H1 (cell line): ENCODE results near the gene PLB1. TPM values are rescaled to one million over a fixed set of nuclear protein-coding genes. Genes with fewer than 3 reads are reported as not detected.

Source experiments
- CTCF ChIA-PET: fragments of 300-600 bp; sonication (Branson Sonifier 250); formaldehyde crosslinking; loops from one replicate; lab custom pipeline; 2021; ENCODE audit not compliant: partially characterized antibody; lab: Charles Lee
- POLR2A ChIA-PET: fragments of 300-600 bp; sonication (Branson Sonifier 250); formaldehyde crosslinking; loops from one replicate; lab custom pipeline; 2021; ENCODE audit warnings: inconsistent platforms; ENCODE audit not compliant: partially characterized antibody; lab: Charles Lee
- DNase-seq, 2 experiments: peaks; one replicate each; pipeline versions ENCODE4 v3.0.0 to v3.0.0-alpha.2; 2010 to 2022; ENCODE audit warnings: low spot score in 2 of 2, low read depth in 1 of 2, mixed read lengths in 1 of 2
- FAIRE-seq: peaks from 2 replicates; lab custom pipeline; 2011; peaks lifted over from hg19 to GRCh38; lab: Jason Lieb, UNC
- H2AFZ ChIP-seq: 2 replicates; pipeline ENCODE4 v1.8.1; 2012; ENCODE audit warnings: low read length, inconsistent platforms
- H2AK5ac ChIP-seq: 2 replicates; pipeline ENCODE4 v1.6.1; 2013; ENCODE audit warnings: low read depth, low read length
- H2BK120ac ChIP-seq: replicated peaks from 2 replicates; pipeline ENCODE3; 2013; ENCODE audit warnings: low read depth, low read length, inconsistent platforms
- H2BK12ac ChIP-seq: 2 replicates; pipeline ENCODE4 v1.6.1; 2013; ENCODE audit warnings: low read depth, low read length
- H2BK15ac ChIP-seq: 2 replicates; pipeline ENCODE4 v1.6.1; 2013; ENCODE audit warnings: low read length
- H2BK20ac ChIP-seq: 2 replicates; pipeline ENCODE4 v1.6.1; 2013; ENCODE audit warnings: low read length
- H2BK5ac ChIP-seq: 2 replicates; pipeline ENCODE4 v1.6.1; 2013; ENCODE audit warnings: low read depth, low read length
- H3K14ac ChIP-seq: 2 replicates; pipeline ENCODE4 v1.6.1; 2013; ENCODE audit warnings: inconsistent platforms; ENCODE audit not compliant: insufficient read length
- H3K18ac ChIP-seq: 2 replicates; pipeline ENCODE4 v1.6.1; 2013; ENCODE audit warnings: low read length; ENCODE audit errors: extremely low read depth
- H3K23ac ChIP-seq: 2 replicates; pipeline ENCODE4 v1.6.1; 2013; ENCODE audit warnings: inconsistent platforms; ENCODE audit not compliant: insufficient read length
- H3K23me2 ChIP-seq: 2 replicates; pipeline ENCODE4 v1.6.1; 2013; ENCODE audit warnings: low read depth, low read length
- H3K27ac ChIP-seq: 2 replicates; pipeline ENCODE4 v1.6.1; 2011; ENCODE audit warnings: low read depth, low read length, inconsistent platforms
- H3K27me3 ChIP-seq, 4 experiments: replicated peaks in 1 of 4; 1 replicate in 1 of 4; 2 replicates in 3 of 4; pipeline versions ENCODE4 v1.6.1 to v1.8.1; 2011 to 2013; ENCODE audit warnings: low read length in 3 of 4, mild to moderate bottlenecking in 3 of 4, inconsistent platforms in 2 of 4, mixed read lengths in 2 of 4, moderate library complexity in 1 of 4; ENCODE audit not compliant: control insufficient read depth in 3 of 4, insufficient read depth in 3 of 4; ENCODE audit errors: extremely low read depth in 1 of 4
- H3K36me3 ChIP-seq, 4 experiments: 2 replicates each; pipeline versions ENCODE4 v1.6.1 to v1.8.1; 2011 to 2013; ENCODE audit warnings: mild to moderate bottlenecking in 4 of 4, low read length in 3 of 4, moderate library complexity in 2 of 4, control low read depth in 1 of 4, inconsistent platforms in 1 of 4; ENCODE audit not compliant: insufficient read depth in 4 of 4, control insufficient read depth in 2 of 4
- H3K4ac ChIP-seq: replicated peaks from 2 replicates; pipeline ENCODE3; 2013; ENCODE audit warnings: low read length, low read depth, mixed read lengths, inconsistent platforms; ENCODE audit not compliant: insufficient read length
- H3K4me1 ChIP-seq, 4 experiments: replicated peaks in 1 of 4; 1 replicate in 1 of 4; 2 replicates in 3 of 4; pipeline versions ENCODE4 v1.6.1 to v1.8.1; 2011 to 2013; ENCODE audit warnings: low read length in 3 of 4, inconsistent platforms in 2 of 4, mixed read lengths in 1 of 4; ENCODE audit not compliant: insufficient read depth in 4 of 4, control insufficient read depth in 3 of 4
- H3K4me2 ChIP-seq, 2 experiments: 2 replicates each; pipeline versions ENCODE4 v1.6.1 to v1.8.1; 2011 to 2013; ENCODE audit warnings: low read depth in 2 of 2, low read length in 2 of 2, control low read depth in 1 of 2, inconsistent platforms in 1 of 2, mild to moderate bottlenecking in 1 of 2; ENCODE audit not compliant: insufficient read depth in 1 of 2
- H3K4me3 ChIP-seq, 4 experiments: fragments of 200-600, 300-600 bp in 1 of 4; sonication (generic), shearing (Covaris generic), sonication (Bioruptor Twin) in 1 of 4; 2 replicates each; pipeline versions ENCODE4 v1.5.1 to v1.8.1; 2011 to 2016; ENCODE audit warnings: low read length in 4 of 4, low read depth in 3 of 4, control low read depth in 2 of 4, inconsistent platforms in 2 of 4, mild to moderate bottlenecking in 2 of 4, mixed read lengths in 1 of 4, moderate library complexity in 1 of 4; ENCODE audit not compliant: insufficient read depth in 2 of 4; ENCODE audit errors: extremely low read depth in 1 of 4
- H3K56ac ChIP-seq: replicated peaks from 2 replicates; pipeline ENCODE3; 2013; ENCODE audit warnings: low read depth, mild to moderate bottlenecking, mixed read lengths, low read length, inconsistent platforms; ENCODE audit not compliant: insufficient read length
- H3K79me1 ChIP-seq: 2 replicates; pipeline ENCODE4 v1.6.1; 2013; ENCODE audit warnings: low read depth, low read length, control low read depth
- H3K79me2 ChIP-seq, 2 experiments: 2 replicates each; pipeline versions ENCODE4 v1.6.1 to v1.8.1; 2012 to 2013; ENCODE audit warnings: low read length in 2 of 2, mild to moderate bottlenecking in 2 of 2, inconsistent platforms in 1 of 2; ENCODE audit not compliant: insufficient read depth in 2 of 2, control insufficient read depth in 1 of 2
- H3K9ac ChIP-seq, 4 experiments: replicated peaks in 1 of 4; 1 replicate in 1 of 4; 2 replicates in 3 of 4; pipeline versions ENCODE4 v1.6.1 to v1.8.1; 2011 to 2013; ENCODE audit warnings: low read depth in 3 of 4, low read length in 3 of 4, control low read depth in 2 of 4, mild to moderate bottlenecking in 2 of 4, moderate library complexity in 2 of 4, inconsistent platforms in 1 of 4; ENCODE audit errors: extremely low read depth in 1 of 4
- H3K9me3 ChIP-seq, 2 experiments: 2 replicates each; pipeline versions ENCODE4 v1.6.1 to v1.8.1; 2012 to 2013; ENCODE audit warnings: mild to moderate bottlenecking in 2 of 2, moderate library complexity in 2 of 2, control low read depth in 1 of 2, inconsistent platforms in 1 of 2, low read depth in 1 of 2, low read length in 1 of 2, mixed read lengths in 1 of 2; ENCODE audit not compliant: insufficient read depth in 2 of 2
- H4K20me1 ChIP-seq, 2 experiments: replicated peaks in 1 of 2; 2 replicates each; pipeline versions ENCODE3 to v1.8.1; 2011 to 2013; ENCODE audit warnings: inconsistent platforms in 2 of 2, low read length in 2 of 2, mild to moderate bottlenecking in 1 of 2; ENCODE audit not compliant: insufficient read depth in 2 of 2, control insufficient read depth in 1 of 2
- H4K5ac ChIP-seq: 2 replicates; pipeline ENCODE4 v1.6.1; 2013; ENCODE audit warnings: low read length, low read depth, mixed read lengths, inconsistent platforms; ENCODE audit not compliant: insufficient read length
- H4K8ac ChIP-seq: 2 replicates; pipeline ENCODE4 v1.8.0; 2013; ENCODE audit warnings: mild to moderate bottlenecking, moderate library complexity, low read length, inconsistent platforms; ENCODE audit not compliant: insufficient read depth; ENCODE audit errors: extremely low read depth
- H4K91ac ChIP-seq: replicated peaks from 2 replicates; pipeline ENCODE3; 2013; ENCODE audit warnings: low read length, mixed read lengths, inconsistent platforms; ENCODE audit not compliant: insufficient read length
- CBX8 ChIP-seq: fragments of 300-800, 300-1000 bp; sonication (generic); IDR thresholded peaks from 2 replicates; pipeline ENCODE4 v1.7.1; 2016; ENCODE audit warnings: low read depth, low read length, borderline replicate concordance
- CHD2 ChIP-seq: IDR thresholded peaks from 2 replicates; pipeline ENCODE4 v1.6.1; 2012; ENCODE audit warnings: low read length, improper control_type of control experiment
- EP300 ChIP-seq, 2 experiments: IDR thresholded peaks; 1 replicate in 1 of 2; 2 replicates in 1 of 2; pipeline ENCODE4 v1.6.1; 2011 to 2012; ENCODE audit warnings: low read depth in 2 of 2, low read length in 2 of 2, mild to moderate bottlenecking in 2 of 2, borderline replicate concordance in 1 of 2, inconsistent platforms in 1 of 2, moderate library complexity in 1 of 2
- GABPA ChIP-seq: IDR thresholded peaks from 2 replicates; pipeline ENCODE4 v1.6.1; 2011; ENCODE audit warnings: mild to moderate bottlenecking, low read length, moderate library complexity, borderline replicate concordance; ENCODE audit not compliant: insufficient read depth
- HDAC6 ChIP-seq: IDR thresholded peaks from one replicate; pipeline ENCODE4 v1.7.1; 2012; ENCODE audit warnings: low read depth, mild to moderate bottlenecking, inconsistent platforms, low read length, moderate library complexity
- SP2 ChIP-seq: IDR thresholded peaks from 2 replicates; pipeline ENCODE4 v1.6.1; 2012; ENCODE audit warnings: mild to moderate bottlenecking, low read length, inconsistent platforms
- TAF1 ChIP-seq: IDR thresholded peaks from 2 replicates; pipeline ENCODE4 v1.6.1; 2011; ENCODE audit warnings: mild to moderate bottlenecking, low read depth, low read length
- TAF7 ChIP-seq: optimal IDR thresholded peaks from 2 replicates; pipeline ENCODE3; 2011; ENCODE audit warnings: low read depth, mild to moderate bottlenecking, inconsistent platforms, low read length, moderate library complexity, borderline replicate concordance
- YY1 ChIP-seq: IDR thresholded peaks from 2 replicates; pipeline ENCODE4 v1.6.1; 2011; ENCODE audit warnings: low read depth, mild to moderate bottlenecking, low read length
- WGBS, 2 experiments: shearing (Covaris generic) in 1 of 2; methylation state at CpG; one replicate each; pipeline versions ENCODE4 v1.1.6 to v1.1.7; 2013 to 2015; ENCODE audit warnings: low lambda C conversion rate in 2 of 2, mixed read lengths in 2 of 2, inconsistent platforms in 1 of 2, low coverage in 1 of 2, missing lambda C conversion rate in 1 of 2; ENCODE audit not compliant: insufficient replicate concordance in 2 of 2, insufficient coverage in 1 of 2, insufficient read length in 1 of 2; ENCODE audit errors: extremely low coverage in 1 of 2, missing lambda C conversion rate in 1 of 2; 5-methylcytosine and 5-hydroxymethylcytosine counted together
- polyA plus RNA-seq, 7 experiments: library from polyadenylated mRNA; depleted of rRNA in 3 of 7; stranded (reverse) in 5 of 7; unstranded in 2 of 7; fragments of >200 nt in 5 of 7; fragments of 200-250 nt in 2 of 7; gene quantifications; 1 replicate in 5 of 7; 2 replicates in 1 of 7; 4 replicates in 1 of 7; pipeline versions ENCODE4 v1.2.1 to v1.2.3, GENCODE V29; 2011 to 2013; ENCODE audit warnings: missing spikeins in 2 of 7, mixed read lengths in 2 of 7
- total RNA-seq: library from RNA; stranded (reverse); fragmentation: NEBNext Ultra II Directional; extraction: Animal tissue kit (Norgen Biotek cat#: 25700); gene quantifications from 2 replicates; pipeline ENCODE4 v1.2.1, GENCODE V29; 2021
- TF ChIP-seq, protein P1 (sequence below): IDR thresholded peaks from 2 replicates; pipeline ENCODE4 v1.6.1; 2011; ENCODE audit warnings: low read length, improper control_type of control experiment

PLB1 gene
- total and polyA plus RNA-seq, 2 of the 8 experiments (the other 6 are each of a cell fraction or from before 2014, with no cell fraction given): 0.20 to 0.36 TPM

DNA sequence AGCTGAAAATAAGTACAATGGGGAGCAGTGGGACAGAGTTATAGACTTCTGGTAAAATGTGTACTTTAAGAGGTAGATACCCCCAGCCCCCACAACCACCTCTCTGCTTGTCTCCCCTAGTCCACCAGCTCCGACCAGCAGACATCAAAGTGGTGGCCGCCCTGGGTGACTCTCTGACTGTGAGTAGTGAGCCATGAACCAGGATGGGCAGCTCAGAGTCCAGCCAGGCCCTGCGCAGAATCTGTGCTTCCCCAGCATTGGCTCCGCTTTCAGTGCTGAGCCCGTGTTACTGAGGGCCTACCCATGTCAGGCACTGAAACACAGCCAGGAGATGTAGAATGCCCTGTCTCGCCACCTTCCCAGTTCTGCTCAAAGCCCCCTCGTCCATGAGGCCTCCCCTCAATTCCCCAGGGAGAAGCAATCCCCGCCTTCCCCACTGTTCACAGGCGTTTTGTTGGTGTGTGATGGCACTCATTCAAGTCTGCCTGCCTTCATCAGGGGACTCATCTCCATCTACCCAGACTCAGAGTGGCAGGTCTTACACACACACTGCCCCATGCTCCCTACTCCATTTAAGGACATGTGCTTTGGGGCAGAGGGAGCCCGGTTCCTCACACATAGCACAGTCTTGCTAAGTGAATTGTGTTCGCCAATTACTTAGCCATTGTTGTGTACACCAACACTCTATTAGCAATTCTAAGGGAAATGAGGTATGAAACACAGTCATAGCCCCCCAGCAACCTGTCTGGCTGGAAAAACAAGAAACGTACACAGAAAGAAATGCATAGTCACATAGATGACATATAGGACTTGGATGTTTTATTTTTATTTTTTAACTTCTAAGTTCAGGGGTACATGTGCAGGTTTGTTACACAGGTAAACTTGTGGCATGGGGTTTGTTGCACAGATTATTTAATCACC is 122.6 kb downstream of the PLB1 start:
- H3K18ac ChIP-seq: 0 out of 2 replicates have a peak overlapping the region, but pooled peaks have one; percentile 12
- H3K79me1 ChIP-seq: no peaks in the 10 kb centered on the region
- no peak overlapping the region for H3K4me2 ChIP-seq
- H4K20me1 ChIP-seq: no peaks in the 10 kb centered on the region
- DNase-seq: no peak
- no peaks in the 10 kb centered on the region; the same call in 1 of the 2 replicates for H3K23me2 ChIP-seq
- peak overlapping the region; percentile 7; the same call in 1 of the 2 replicates for H4K8ac ChIP-seq
- no peak overlapping the region for H2BK15ac ChIP-seq
- no peak overlapping the region for H2BK20ac ChIP-seq
- no peak overlapping the region for H2BK120ac ChIP-seq
- no peak overlapping the region for H3K9ac ChIP-seq
- no peaks in the 10 kb centered on the region for H3K79me2 ChIP-seq
- H2AK5ac ChIP-seq: no peak overlapping the region
- no peaks in the 10 kb centered on the region for H3K27me3 ChIP-seq
- H4K5ac ChIP-seq: no peak overlapping the region
- no peak overlapping the region for H3K4me3 ChIP-seq
- no peak overlapping the region for H3K27ac ChIP-seq
- CTCF ChIA-PET: interaction anchor here (1.2 to 3.7 kb wide), 4 partner anchors 11 to 52 kb away, joined by 3 to 16 read pairs (median 10); no protein-coding TSS in a partner anchor
- H3K36me3 ChIP-seq: no peaks in the 10 kb centered on the region
- H3K4me1 ChIP-seq: peaks cover 0 to 5% (median 1%) of the 10 kb centered on the region in 4 experiments; a peak in 3 of 7 replicates
- POLR2A ChIA-PET: interaction anchor here (0.9 kb wide), 1 partner anchor 133 kb away, joined by 3 read pairs; the partner anchor contains the start of gene PPP1CB
- no peak overlapping the region for H3K14ac ChIP-seq
- no peak overlapping the region for H2BK5ac ChIP-seq
- H2BK12ac ChIP-seq: peak overlapping the region; percentile 71; the same call in 1 of the 2 replicates
- H4K91ac ChIP-seq: no peak overlapping the region
- FAIRE-seq: no peak
- H3K9me3 ChIP-seq: no peaks in the 10 kb centered on the region
- H3K23ac ChIP-seq: no peak overlapping the region
- H3K56ac ChIP-seq: no peak overlapping the region
- WGBS, 2 experiments: 86% methylated on average over 12 of the region's 12 CpGs; no CpG with 5 or more reads in 1 of the 2 experiments
- 0 out of 2 replicates have a peak overlapping the region, but pooled peaks have one; percentile 70 for H2AFZ ChIP-seq
- H3K4ac ChIP-seq: no peak overlapping the region
- TF ChIP-seq TAF1 (no peak), EP300 (IDR thresholded peaks at IDR 0.05; ENCODE audit: borderline replicate concordance in 1 of 2, low read depth in 2 of 2, low read length in 2 of 2) (no peak), TAF7 (no peak), SP2 (no peak), YY1 (no peak), HDAC6 (no peak), CBX8 (no peak), CHD2 (no peak), GABPA (no peak)
- TF ChIP-seq, protein P1, sequence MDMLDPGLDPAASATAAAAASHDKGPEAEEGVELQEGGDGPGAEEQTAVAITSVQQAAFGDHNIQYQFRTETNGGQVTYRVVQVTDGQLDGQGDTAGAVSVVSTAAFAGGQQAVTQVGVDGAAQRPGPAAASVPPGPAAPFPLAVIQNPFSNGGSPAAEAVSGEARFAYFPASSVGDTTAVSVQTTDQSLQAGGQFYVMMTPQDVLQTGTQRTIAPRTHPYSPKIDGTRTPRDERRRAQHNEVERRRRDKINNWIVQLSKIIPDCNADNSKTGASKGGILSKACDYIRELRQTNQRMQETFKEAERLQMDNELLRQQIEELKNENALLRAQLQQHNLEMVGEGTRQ: no peak
